ENCODE data around the gene SLC2A5.

Gene SLC2A5

GRCh38 chr1:9051379-9051778 is 18.1 kb downstream of the SLC2A5 start:
- DNase-seq (ENCODE audit: low read depth) = no peak
- H3K4me3 ChIP-seq (replicated peaks; ENCODE audit: low read depth, low read length) = no peak overlapping the region
- TF ChIP-seq CTCF (IDR thresholded peaks at IDR 0.05; ENCODE audit: low read length, missing control alignments) = no peak

- no peak for TF ChIP-seq CTCF (IDR thresholded peaks at IDR 0.05; ENCODE audit: low read length, missing control alignments)
Measured at GRCh38 chr1:9050803-9051202, 18.6 kb downstream of the SLC2A5 start.

DNA sequence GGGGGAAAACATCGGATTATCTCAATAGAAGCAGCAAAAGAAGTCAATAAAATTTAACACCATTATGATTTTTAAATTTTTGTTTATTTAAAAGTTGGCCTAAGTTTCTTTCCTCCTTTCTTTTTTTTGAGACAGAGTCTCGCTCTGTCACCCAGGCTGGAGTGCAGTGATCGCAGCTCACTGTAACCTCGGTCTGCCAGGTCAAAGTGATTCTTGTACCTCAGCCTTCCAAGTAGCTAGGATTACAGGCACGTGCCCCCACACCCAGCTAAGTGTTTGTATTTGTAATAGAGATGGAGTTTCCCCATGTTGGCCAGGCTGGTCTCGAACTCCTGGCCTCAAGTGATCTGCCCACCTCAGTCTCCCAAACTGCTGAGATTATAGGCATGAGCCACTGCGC is 20.9 kb downstream of the SLC2A5 start:
- no peak overlapping the region for H3K4me3 ChIP-seq (replicated peaks; ENCODE audit: low read depth, low read length)
- no peak for TF ChIP-seq CTCF (IDR thresholded peaks at IDR 0.05; ENCODE audit: low read length, missing control alignments)
- DNase-seq (ENCODE audit: low read depth) = no peak

More at GRCh38 chr1:9050803-9051202, 18.6 kb downstream of the SLC2A5 start:
- no peak for DNase-seq (ENCODE audit: low read depth)
- no peak overlapping the region for H3K4me3 ChIP-seq (replicated peaks; ENCODE audit: low read depth, low read length)

- no peak for TF ChIP-seq CTCF (IDR thresholded peaks at IDR 0.05; ENCODE audit: low read length, missing control alignments)
- DNase-seq (ENCODE audit: low read depth) = no peak
Measured at GRCh38 chr1:9047019-9047418, 22.4 kb downstream of the SLC2A5 start.

GRCh38 chr1:9045861-9046510 is 23.4 kb downstream of the SLC2A5 start:
- DNase-seq (ENCODE audit: low read depth) = no peak
- no peak overlapping the region for H3K4me3 ChIP-seq (replicated peaks; ENCODE audit: low read depth, low read length)
- no peak for TF ChIP-seq CTCF (IDR thresholded peaks at IDR 0.05; ENCODE audit: low read length, missing control alignments)

More at GRCh38 chr1:9047019-9047418, 22.4 kb downstream of the SLC2A5 start:
- no peak overlapping the region for H3K4me3 ChIP-seq (replicated peaks; ENCODE audit: low read depth, low read length)

GRCh38 chr1:9044236-9044635 is 25.2 kb downstream of the SLC2A5 start:
- DNase-seq (ENCODE audit: low read depth) = no peak
- H3K4me3 ChIP-seq (replicated peaks; ENCODE audit: low read depth, low read length) = no peak overlapping the region
- no peak for TF ChIP-seq CTCF (IDR thresholded peaks at IDR 0.05; ENCODE audit: low read length, missing control alignments)

- DNase-seq (ENCODE audit: low read depth) = no peak
- H3K4me3 ChIP-seq (replicated peaks; ENCODE audit: low read depth, low read length) = no peak overlapping the region
- no peak for TF ChIP-seq CTCF (IDR thresholded peaks at IDR 0.05; ENCODE audit: low read length, missing control alignments)
Measured at GRCh38 chr1:9042272-9042671, 27.2 kb downstream of the SLC2A5 start.
